ENCODE measurements around the gene PLEKHH1. TPM values are rescaled to one million over a fixed set of nuclear protein-coding genes. Genes with fewer than 3 reads are reported as not detected.

Gene PLEKHH1
- total RNA-seq, 2 experiments from 2014 or later = 0.16 to 0.53 TPM

DNA sequence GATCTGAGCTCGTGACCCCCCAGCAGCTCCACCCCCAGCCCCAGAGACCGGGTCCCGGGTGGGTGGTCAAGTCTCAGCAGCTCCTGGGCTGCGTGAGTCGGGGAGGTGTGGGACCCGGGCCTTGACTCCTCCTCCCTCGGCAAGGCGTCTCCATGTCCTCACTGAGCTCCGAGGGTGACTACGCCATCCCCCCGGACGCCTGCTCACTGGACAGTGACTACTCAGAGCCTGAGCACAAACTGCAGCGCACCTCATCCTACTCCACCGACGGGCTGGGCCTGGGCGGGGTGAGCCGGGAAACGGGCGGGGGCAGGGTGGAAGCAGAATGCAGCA, 38.9 kb downstream of the PLEKHH1 start:
- Histone ChIP-seq H3K27ac (ENCODE audit: low read depth in 1 of 2, low read length in 2 of 2) (no peak overlapping the region), H3K9me3 (ENCODE audit: control insufficient read depth in 1 of 2, insufficient read depth in 1 of 2, low read length in 2 of 2) (peaks cover 0 to 3% of the 10 kb centered on the region in 2 experiments), H3K36me3 (ENCODE audit: insufficient read depth, low read length) (no peaks in the 10 kb centered on the region), H3K4me1 (ENCODE audit: insufficient read depth, low read length) (peaks cover 3% of the 10 kb centered on the region), H3K27me3 (ENCODE audit: control insufficient read depth in 1 of 2, insufficient read depth in 2 of 2, low read length in 2 of 2) (no peaks in the 10 kb centered on the region), H3K4me3 (ENCODE audit: low read length) (no peak overlapping the region)
- no peak overlapping the region for H3K4me3 Mint-ChIP-seq
- H3K9me3 Mint-ChIP-seq = no peaks in the 10 kb centered on the region
- H3K27me3 Mint-ChIP-seq = no peaks in the 10 kb centered on the region
- ATAC-seq (ENCODE audit: poor library complexity) = no peak
- H3K27ac Mint-ChIP-seq = no peak overlapping the region
- POLR2A ChIA-PET = interaction anchor here (1.2 to 2.5 kb wide), 4 partner anchors 30 to 144 kb away, joined by 3 to 16 read pairs (median 6); partner anchors contain the start of gene TMEM229B
- intact Hi-C loops (cut with DNase I, micrococcal nuclease) = loop anchor here (1.0 to 10.0 kb wide), 6 partner anchors 43 to 1217 kb away; no protein-coding TSS in a partner anchor
- CTCF ChIA-PET = interaction anchor here (0.7 to 2.8 kb wide), 15 partner anchors 9 to 153 kb away, joined by 3 to 51 read pairs (median 5); partner anchors contain the start of genes PIGH, PLEKHH1 and RDH12
- DNase-seq = no peak
- no peak for TF ChIP-seq CTCF (IDR thresholded peaks at IDR 0.05)
- no peaks in the 10 kb centered on the region for H3K36me3 Mint-ChIP-seq (ENCODE audit: low read depth)
- no peaks in the 10 kb centered on the region for H3K4me1 Mint-ChIP-seq (ENCODE audit: low read depth)

- Histone ChIP-seq H3K4me1 (ENCODE audit: insufficient read depth, low read length) (peaks cover 3% of the 10 kb centered on the region), H3K4me3 (ENCODE audit: low read length) (no peak overlapping the region), H3K27ac (ENCODE audit: low read depth in 1 of 2, low read length in 2 of 2) (no peak overlapping the region), H3K27me3 (ENCODE audit: control insufficient read depth in 1 of 2, insufficient read depth in 2 of 2, low read length in 2 of 2) (no peaks in the 10 kb centered on the region), H3K9me3 (ENCODE audit: control insufficient read depth in 1 of 2, insufficient read depth in 1 of 2, low read length in 2 of 2) (peaks cover 0 to 3% of the 10 kb centered on the region in 2 experiments), H3K36me3 (ENCODE audit: insufficient read depth, low read length) (no peaks in the 10 kb centered on the region)
- DNase-seq = no peak
- no peaks in the 10 kb centered on the region for H3K27me3 Mint-ChIP-seq
- no peak overlapping the region for H3K27ac Mint-ChIP-seq
- no peak for ATAC-seq (ENCODE audit: poor library complexity)
- TF ChIP-seq CTCF (IDR thresholded peaks at IDR 0.05) = no peak
- ChIA-PET POLR2A (interaction anchor here (1.7 to 2.5 kb wide), 2 partner anchors 141 to 145 kb away, joined by 7 to 16 read pairs; no protein-coding TSS in a partner anchor), CTCF (interaction anchor here (2.8 kb wide), 1 partner anchor 146 kb away, joined by 51 read pairs; no protein-coding TSS in a partner anchor)
- intact Hi-C loops (cut with DNase I, micrococcal nuclease) = loop anchor here (1.0 to 10.0 kb wide), 4 partner anchors 43 to 1218 kb away; no protein-coding TSS in a partner anchor
- H3K4me3 Mint-ChIP-seq = no peak overlapping the region
- no peaks in the 10 kb centered on the region for H3K9me3 Mint-ChIP-seq
- H3K4me1 Mint-ChIP-seq (ENCODE audit: low read depth) = no peaks in the 10 kb centered on the region
- no peaks in the 10 kb centered on the region for H3K36me3 Mint-ChIP-seq (ENCODE audit: low read depth)
Measured at GRCh38 chr14:67572608-67573007, 39.5 kb downstream of the PLEKHH1 start.

DNA sequence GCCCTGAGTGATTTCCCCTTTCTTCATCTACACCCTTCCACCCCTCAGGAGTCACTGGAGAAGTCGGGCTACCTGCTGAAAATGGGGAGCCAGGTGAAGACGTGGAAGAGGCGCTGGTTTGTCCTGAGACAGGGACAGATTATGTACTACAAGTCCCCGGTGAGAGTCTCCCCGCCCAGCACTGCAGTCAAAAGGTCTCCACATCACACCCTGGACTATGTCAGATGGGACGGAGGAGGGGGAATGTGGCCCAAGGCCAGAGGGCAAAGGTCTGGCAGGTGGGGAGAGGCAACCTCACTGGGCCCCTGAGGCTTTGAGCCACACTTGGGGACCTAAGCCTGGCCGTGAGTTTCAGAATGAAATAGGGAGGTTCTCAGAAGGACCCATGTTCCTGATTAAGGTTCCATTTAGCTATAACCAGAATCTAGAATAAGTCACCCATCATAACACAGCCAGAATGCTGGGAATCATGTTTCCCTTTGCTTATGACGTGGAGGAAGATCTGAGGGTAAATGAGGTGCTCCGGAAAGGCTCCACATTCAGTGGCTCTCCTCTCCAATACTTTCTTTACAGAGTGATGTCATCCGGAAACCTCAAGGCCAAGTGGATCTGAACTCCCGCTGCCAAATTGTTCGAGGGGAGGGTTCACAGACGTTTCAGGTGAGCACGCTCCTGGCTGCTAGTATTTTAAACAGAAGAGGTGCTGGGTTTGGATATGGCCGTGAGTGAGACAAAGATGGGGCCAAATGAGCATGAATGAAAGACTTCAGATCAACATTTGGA, 40.3 kb downstream of the PLEKHH1 start:
- Mint-ChIP-seq H3K4me1 (ENCODE audit: low read depth) (no peaks in the 10 kb centered on the region), H3K36me3 (ENCODE audit: low read depth) (no peaks in the 10 kb centered on the region), H3K9me3 (no peaks in the 10 kb centered on the region), H3K4me3 (no peak overlapping the region), H3K27ac (no peak overlapping the region), H3K27me3 (no peaks in the 10 kb centered on the region)
- H3K9me3 ChIP-seq (ENCODE audit: control insufficient read depth in 1 of 2, insufficient read depth in 1 of 2, low read length in 2 of 2) = peaks cover 0 to 3% of the 10 kb centered on the region in 2 experiments
- H3K27me3 ChIP-seq (ENCODE audit: control insufficient read depth in 1 of 2, insufficient read depth in 2 of 2, low read length in 2 of 2) = no peaks in the 10 kb centered on the region
- intact Hi-C loops (cut with DNase I, micrococcal nuclease) = loop anchor here (5.0 to 10.0 kb wide), 3 partner anchors 46 to 1219 kb away; no protein-coding TSS in a partner anchor
- DNase-seq = no peak
- peaks cover 3% of the 10 kb centered on the region for H3K4me1 ChIP-seq (ENCODE audit: insufficient read depth, low read length)
- no peak for TF ChIP-seq CTCF (IDR thresholded peaks at IDR 0.05)
- ChIA-PET POLR2A (no interaction called here), CTCF (no interaction called here)
- no peaks in the 10 kb centered on the region for H3K36me3 ChIP-seq (ENCODE audit: insufficient read depth, low read length)
- no peak overlapping the region for H3K27ac ChIP-seq (ENCODE audit: low read depth in 1 of 2, low read length in 2 of 2)
- no peak for ATAC-seq (ENCODE audit: poor library complexity)
- H3K4me3 ChIP-seq (ENCODE audit: low read length) = no peak overlapping the region

Measured in CD4-positive, alpha-beta T cell (primary cell).